Activated CD4-positive, alpha-beta T cell treated with anti-CD3 and anti-CD28 coated beads, Interleukin-2, amount 10 ng/mL, durations not matched to agents 7 days and 5 days (primary cell): ENCODE measurements around the gene UCHL3. TPM values are rescaled to one million over a fixed set of nuclear protein-coding genes. Genes with fewer than 3 reads are reported as not detected.

Experiments used
- CTCF ChIA-PET: fragments of 350-600 bp; sonication (Branson Sonifier 250); formaldehyde crosslinking; loops from one replicate; lab custom pipeline; 2021; ENCODE audit warnings: antibody characterized with exemption; lab: Charles Lee
- POLR2A ChIA-PET: fragments of 350-600 bp; sonication (Branson Sonifier 250); formaldehyde crosslinking; loops from one replicate; lab custom pipeline; 2021; ENCODE audit warnings: antibody characterized with exemption; lab: Charles Lee
- DNase-seq: peaks from one replicate; pipeline ENCODE4 v3.0.0-alpha.2; 2020
- H3K27ac Mint-ChIP-seq: one replicate; pipeline ENCODE4 v1.8.0; 2021; ENCODE audit warnings: mild to moderate bottlenecking, moderate library complexity, mixed read lengths
- H3K27me3 Mint-ChIP-seq: one replicate; pipeline ENCODE4 v1.8.0; 2021; ENCODE audit warnings: mixed read lengths
- H3K36me3 Mint-ChIP-seq: one replicate; pipeline ENCODE4 v1.8.0; 2021; ENCODE audit warnings: low read depth, mixed read lengths
- H3K4me1 Mint-ChIP-seq: one replicate; pipeline ENCODE4 v1.8.0; 2021; ENCODE audit warnings: mixed read lengths
- H3K4me3 Mint-ChIP-seq: one replicate; pipeline ENCODE4 v1.8.0; 2021; ENCODE audit warnings: mild to moderate bottlenecking, moderate library complexity, mixed read lengths
- H3K9me3 Mint-ChIP-seq: one replicate; pipeline ENCODE4 v1.8.0; 2021; ENCODE audit warnings: mixed read lengths
- total RNA-seq, 2 experiments: library from RNA; stranded (reverse); gene quantifications; one replicate each; pipeline ENCODE4 v1.2.3, GENCODE V29; 2021

UCHL3 gene
- 10 to 100 TPM; 37.6 to 40.6 TPM for total RNA-seq

DNA sequence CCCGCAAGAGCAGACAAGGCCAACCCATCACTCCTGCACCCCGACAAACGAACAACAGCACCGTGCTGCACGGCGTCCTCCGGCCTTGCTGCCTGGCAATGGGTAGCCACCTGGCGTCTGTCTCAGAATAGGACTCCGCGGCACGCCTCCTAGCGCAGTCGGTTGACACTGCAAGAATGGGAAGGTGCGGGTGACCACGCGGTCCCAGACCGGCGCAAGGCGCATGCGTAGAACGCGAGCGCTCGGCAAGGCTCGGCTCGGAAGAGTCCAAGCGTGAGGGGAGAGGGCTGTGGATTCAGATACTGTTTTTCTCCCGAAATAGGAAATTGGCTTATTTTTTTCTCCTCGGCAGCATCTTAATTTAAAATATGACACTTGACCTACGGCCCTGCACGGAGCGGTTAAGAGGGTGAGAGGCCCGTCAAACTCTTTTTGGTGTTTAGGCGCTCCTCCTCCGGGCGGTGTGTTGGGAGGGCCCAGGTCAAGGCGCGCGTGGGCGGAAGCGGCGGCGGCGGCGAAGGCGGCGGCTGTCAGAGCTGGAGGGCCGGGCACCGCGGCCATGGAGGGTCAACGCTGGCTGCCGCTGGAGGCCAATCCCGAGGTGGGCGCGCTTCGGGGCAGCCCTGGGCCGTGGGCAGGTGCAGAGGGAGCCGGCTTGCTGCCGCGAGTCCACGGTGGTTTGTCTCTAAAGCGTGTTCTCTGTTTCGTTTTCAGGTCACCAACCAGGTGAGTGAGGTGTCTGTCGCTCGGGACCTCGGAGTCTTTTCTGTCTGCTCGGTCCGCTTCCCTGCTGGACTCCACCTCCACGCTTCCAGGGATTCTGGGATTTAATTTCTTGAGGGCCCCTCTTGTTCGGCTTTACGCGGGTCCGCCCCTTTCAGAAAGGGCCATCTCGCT, at the start of gene UCHL3:
TSS of gene UCHL3 (plus strand) at position 530 of the 897 bp plus-strand sequence. CDS start at position 560, 30 bp downstream.
- H3K36me3 Mint-ChIP-seq: peaks cover 17% of the 10 kb centered on the region
- H3K4me1 Mint-ChIP-seq: peaks cover 36% of the 10 kb centered on the region
- peak within 1 kb of the TSS; percentile 98 for H3K27ac Mint-ChIP-seq
- no peaks in the 10 kb centered on the region for H3K27me3 Mint-ChIP-seq
- ChIA-PET POLR2A (no interaction called here), CTCF (interaction anchor here (0.7 to 0.9 kb wide), 3 partner anchors 34 to 183 kb away, joined by 3 to 4 read pairs (median 4); no protein-coding TSS in a partner anchor)
- DNase-seq: peak; percentile 97
- no peaks in the 10 kb centered on the region for H3K9me3 Mint-ChIP-seq
- peak within 1 kb of the TSS; percentile 94 for H3K4me3 Mint-ChIP-seq

DNA sequence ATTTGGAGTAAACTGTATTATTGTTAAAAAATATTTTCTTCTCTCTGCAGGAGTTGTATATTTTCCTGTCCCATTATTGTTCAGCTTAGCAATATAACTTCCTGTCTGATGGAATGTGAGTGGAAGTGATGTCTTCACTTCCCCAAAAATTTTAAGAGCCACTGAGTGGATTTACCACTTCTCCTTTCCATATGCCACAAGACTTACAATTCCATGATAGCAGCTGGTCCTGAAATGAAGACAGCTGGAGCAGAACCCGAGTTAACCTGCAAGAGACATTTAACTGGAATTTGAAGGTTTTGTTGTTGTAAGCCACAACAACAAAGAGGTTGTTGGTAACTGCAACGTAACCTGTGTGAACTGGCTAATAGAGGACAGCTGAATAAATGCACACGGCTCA, 44.3 kb upstream of the UCHL3 start:
- ChIA-PET POLR2A (no interaction called here), CTCF (no interaction called here)
- Mint-ChIP-seq H3K36me3 (no peaks in the 10 kb centered on the region), H3K27me3 (no peaks in the 10 kb centered on the region), H3K4me1 (no peaks in the 10 kb centered on the region), H3K9me3 (no peaks in the 10 kb centered on the region), H3K27ac (no peak overlapping the region), H3K4me3 (no peak overlapping the region)
- no peak for DNase-seq

DNA sequence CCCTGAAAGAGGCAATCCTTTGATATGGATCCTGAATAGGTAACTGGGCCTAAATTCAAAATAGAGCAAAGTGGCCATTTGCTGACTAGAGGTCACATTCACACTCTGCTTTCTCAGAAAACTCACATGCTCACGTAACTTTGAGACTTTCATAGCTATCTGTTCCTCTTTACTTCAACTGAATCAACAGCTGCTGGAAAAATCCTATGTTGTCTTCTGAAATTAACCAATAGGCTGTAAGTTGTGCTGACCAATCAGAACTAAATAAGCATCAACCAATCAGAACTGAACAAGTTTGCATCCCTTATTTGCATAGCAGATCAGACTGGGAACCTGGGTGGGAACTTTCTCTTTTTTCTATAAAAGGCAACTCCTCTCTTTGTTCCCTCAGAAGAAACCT, 43.6 kb upstream of the UCHL3 start:
- Mint-ChIP-seq H3K9me3 (no peaks in the 10 kb centered on the region), H3K27ac (no peak overlapping the region), H3K4me3 (no peak overlapping the region), H3K27me3 (no peaks in the 10 kb centered on the region), H3K4me1 (no peaks in the 10 kb centered on the region), H3K36me3 (no peaks in the 10 kb centered on the region)
- DNase-seq: no peak
- CTCF ChIA-PET: no interaction called here
- POLR2A ChIA-PET: no interaction called here

DNA sequence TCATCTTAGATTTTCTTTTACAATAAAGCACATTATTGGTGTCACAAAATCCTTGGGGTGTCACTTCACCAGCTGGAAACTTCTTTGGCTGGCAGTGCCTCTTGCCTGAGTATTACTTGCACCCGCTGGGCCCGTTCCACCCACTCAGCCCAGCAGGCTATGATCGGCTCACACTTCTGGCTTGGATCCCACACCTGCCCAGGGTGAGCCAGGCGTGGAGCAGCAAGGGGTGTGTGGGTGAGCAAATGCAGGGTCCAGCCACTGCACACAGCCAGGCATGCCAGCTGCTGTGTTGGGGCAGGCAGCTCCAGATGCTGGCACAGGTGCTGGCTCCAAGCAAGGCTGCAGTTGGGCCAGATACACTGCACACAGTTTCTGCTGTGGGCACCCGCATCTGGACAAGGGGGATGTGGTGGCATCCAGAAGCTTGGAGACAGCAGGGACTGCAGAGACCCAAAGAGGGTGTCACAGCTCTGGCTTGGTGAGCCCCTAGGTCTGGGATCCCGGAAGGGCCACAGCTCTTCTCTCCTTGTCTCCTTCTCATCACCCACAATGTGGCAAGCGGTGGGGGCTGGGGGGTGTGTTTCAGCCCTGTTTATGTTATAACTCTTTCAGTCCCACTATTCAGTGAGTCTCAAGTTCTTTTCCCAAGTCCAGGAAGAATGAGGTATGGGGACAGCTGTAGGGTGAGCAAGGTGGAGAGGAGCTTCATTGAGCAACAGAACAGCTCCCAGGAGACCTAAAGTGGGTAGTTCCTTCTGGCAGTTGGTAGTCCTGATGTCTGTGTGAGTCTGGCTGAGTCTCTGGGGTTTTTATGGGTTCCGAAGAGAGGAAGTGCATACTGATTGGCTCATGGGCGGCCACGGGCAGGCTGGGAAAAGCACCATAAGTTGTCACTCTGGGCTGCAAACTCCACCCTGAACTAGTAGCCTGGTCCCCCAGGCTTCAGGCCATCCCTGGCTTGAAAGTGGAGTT, 42.3 kb upstream of the UCHL3 start:
- Mint-ChIP-seq H3K4me1 (no peaks in the 10 kb centered on the region), H3K4me3 (no peak overlapping the region), H3K27ac (no peak overlapping the region), H3K9me3 (no peaks in the 10 kb centered on the region), H3K27me3 (no peaks in the 10 kb centered on the region), H3K36me3 (no peaks in the 10 kb centered on the region)
- CTCF ChIA-PET: interaction anchor here (0.5 kb wide), 1 partner anchor 861 kb away, joined by 3 read pairs; no protein-coding TSS in a partner anchor
- no peak for DNase-seq
- POLR2A ChIA-PET: no interaction called here

- Mint-ChIP-seq H3K27ac (no peak overlapping the region), H3K9me3 (no peaks in the 10 kb centered on the region), H3K4me3 (no peak overlapping the region), H3K27me3 (peaks cover 2% of the 10 kb centered on the region), H3K36me3 (no peaks in the 10 kb centered on the region), H3K4me1 (no peaks in the 10 kb centered on the region)
- no peak for DNase-seq
- CTCF ChIA-PET: no interaction called here
- POLR2A ChIA-PET: no interaction called here
Observed at GRCh38 chr13:75508002-75508548, 41.5 kb upstream of the UCHL3 start.

DNA sequence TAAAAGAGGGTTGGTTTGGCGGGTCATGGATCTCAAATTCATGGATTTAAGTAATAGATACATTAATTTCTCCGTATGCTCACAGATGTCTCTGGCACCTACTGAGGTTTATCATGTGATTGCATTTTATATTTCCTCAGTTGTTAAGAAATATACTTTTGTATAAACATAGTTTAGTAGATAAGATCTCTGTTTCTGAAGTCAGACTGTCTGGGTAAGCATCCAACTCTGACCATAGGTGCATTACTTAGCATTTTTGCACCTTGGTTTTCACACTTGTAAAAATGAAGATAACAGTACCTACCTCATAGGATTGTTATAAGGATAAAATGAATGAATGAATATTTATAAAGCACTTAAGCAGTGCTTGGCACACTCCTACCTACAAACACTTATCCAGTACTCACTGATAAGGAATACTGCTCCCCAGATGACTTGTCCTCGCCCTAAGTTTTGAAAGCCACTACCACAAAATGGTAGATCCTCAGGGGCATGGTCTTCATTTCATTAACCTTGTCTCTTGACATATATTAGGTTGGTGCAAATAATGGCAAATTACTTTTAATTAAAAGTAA, 38.5 kb upstream of the UCHL3 start:
- no peaks in the 10 kb centered on the region for H3K4me1 Mint-ChIP-seq
- H3K27ac Mint-ChIP-seq: no peak overlapping the region
- no peak overlapping the region for H3K4me3 Mint-ChIP-seq
- no peaks in the 10 kb centered on the region for H3K9me3 Mint-ChIP-seq
- CTCF ChIA-PET: interaction anchor here (0.8 kb wide), 1 partner anchor 27 kb away, joined by 3 read pairs; the partner anchor contains the start of gene COMMD6
- no peak for DNase-seq
- H3K27me3 Mint-ChIP-seq: peaks cover 6% of the 10 kb centered on the region
- H3K36me3 Mint-ChIP-seq: no peaks in the 10 kb centered on the region
- POLR2A ChIA-PET: no interaction called here

GRCh38 chr13:75512253-75512652, 37.3 kb upstream of the UCHL3 start:
- Mint-ChIP-seq H3K27ac (no peak overlapping the region), H3K27me3 (peaks cover 6% of the 10 kb centered on the region), H3K9me3 (no peaks in the 10 kb centered on the region), H3K4me1 (no peaks in the 10 kb centered on the region), H3K36me3 (no peaks in the 10 kb centered on the region), H3K4me3 (no peak overlapping the region)
- no peak for DNase-seq
- ChIA-PET CTCF (no interaction called here), POLR2A (no interaction called here)

DNA sequence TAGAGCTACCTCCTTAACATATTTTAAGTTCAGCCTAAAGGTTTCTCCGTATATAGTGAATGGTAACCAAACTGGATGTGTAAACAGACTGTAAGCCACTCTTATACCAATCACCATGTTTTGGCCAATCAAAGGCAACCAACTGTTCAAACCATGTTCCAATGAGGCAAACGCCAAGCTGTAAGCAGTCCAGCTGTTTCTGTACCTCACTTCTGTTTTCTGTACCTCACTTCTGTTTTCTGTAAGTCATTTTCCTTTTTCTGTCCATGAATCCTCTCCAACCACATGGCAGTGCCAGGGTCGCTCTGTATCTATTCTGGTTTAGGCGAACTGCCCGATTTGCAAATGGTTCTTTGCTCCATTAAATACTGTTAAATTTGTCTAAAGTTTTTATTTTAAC, 36.3 kb upstream of the UCHL3 start:
- Mint-ChIP-seq H3K27ac (no peak overlapping the region), H3K4me3 (no peak overlapping the region), H3K36me3 (no peaks in the 10 kb centered on the region), H3K4me1 (no peaks in the 10 kb centered on the region), H3K9me3 (no peaks in the 10 kb centered on the region), H3K27me3 (peaks cover 6% of the 10 kb centered on the region)
- no peak for DNase-seq
- ChIA-PET CTCF (interaction anchor here (1.0 to 1.2 kb wide), 4 partner anchors 10 to 33 kb away, joined by 3 to 4 read pairs (median 3); no protein-coding TSS in a partner anchor), POLR2A (no interaction called here)

- POLR2A ChIA-PET: no interaction called here
- no peak overlapping the region for H3K27ac Mint-ChIP-seq
- peaks cover under 1% of the 10 kb centered on the region for H3K9me3 Mint-ChIP-seq
- no peak for DNase-seq
- no peak overlapping the region for H3K4me3 Mint-ChIP-seq
- no peaks in the 10 kb centered on the region for H3K4me1 Mint-ChIP-seq
- CTCF ChIA-PET: interaction anchor here (1.2 kb wide), 1 partner anchor 32 kb away, joined by 3 read pairs; no protein-coding TSS in a partner anchor
- peaks cover 6% of the 10 kb centered on the region for H3K27me3 Mint-ChIP-seq
- H3K36me3 Mint-ChIP-seq: no peaks in the 10 kb centered on the region
Observed at GRCh38 chr13:75514080-75514995, 35.3 kb upstream of the UCHL3 start.

DNA sequence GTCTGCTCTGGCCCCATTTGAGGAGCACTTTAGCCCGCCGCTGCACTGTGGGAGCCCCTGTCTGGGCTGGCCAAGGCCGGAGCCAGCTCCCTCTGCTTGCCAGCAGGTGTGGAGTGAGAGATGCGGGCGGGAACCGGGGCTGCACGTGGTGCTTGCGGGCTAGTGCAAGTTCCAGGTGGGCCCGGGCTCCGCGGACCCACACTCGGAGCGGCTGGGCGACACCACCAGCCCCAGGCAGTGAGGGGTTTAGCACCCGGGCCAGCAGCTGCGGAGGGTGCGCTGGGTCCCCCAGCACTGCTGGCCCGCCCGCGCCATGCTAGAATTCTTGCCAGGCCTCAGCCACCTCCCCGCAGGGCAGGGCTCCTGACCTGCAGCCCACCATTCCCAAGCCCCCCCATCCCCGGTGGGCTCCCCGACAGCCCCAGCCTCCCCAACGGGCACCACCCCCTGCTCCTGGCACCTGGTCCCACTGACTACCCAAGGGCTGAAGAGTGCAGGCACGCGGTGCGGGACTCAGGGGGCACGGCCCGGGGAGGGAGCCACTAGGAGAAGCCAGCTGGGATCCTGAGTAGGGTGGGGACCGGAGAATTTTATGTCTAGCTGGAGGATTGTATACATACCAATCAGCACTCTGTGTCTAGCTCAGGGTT, 31.0 kb upstream of the UCHL3 start:
- POLR2A ChIA-PET: interaction anchor here (0.6 kb wide), 1 partner anchor 1481 kb away, joined by 5 read pairs; no protein-coding TSS in a partner anchor
- no peaks in the 10 kb centered on the region for H3K4me1 Mint-ChIP-seq
- H3K9me3 Mint-ChIP-seq: peaks cover 3% of the 10 kb centered on the region
- no peak overlapping the region for H3K27ac Mint-ChIP-seq
- CTCF ChIA-PET: interaction anchor here (0.8 kb wide), 1 partner anchor 25 kb away, joined by 3 read pairs; no protein-coding TSS in a partner anchor
- peaks cover 4% of the 10 kb centered on the region for H3K27me3 Mint-ChIP-seq
- H3K4me3 Mint-ChIP-seq: no peak overlapping the region
- no peaks in the 10 kb centered on the region for H3K36me3 Mint-ChIP-seq
- DNase-seq: no peak

GRCh38 chr13:75521956-75522355, 27.6 kb upstream of the UCHL3 start:
- Mint-ChIP-seq H3K27me3 (no peaks in the 10 kb centered on the region), H3K27ac (no peak overlapping the region)
- CTCF ChIA-PET: no interaction called here

More at GRCh38 chr13:75521956-75522355, 27.6 kb upstream of the UCHL3 start:
- DNase-seq: no peak
- Mint-ChIP-seq H3K4me3 (no peak overlapping the region), H3K36me3 (peaks cover 15% of the 10 kb centered on the region), H3K9me3 (peaks cover 3% of the 10 kb centered on the region), H3K4me1 (no peaks in the 10 kb centered on the region)
- POLR2A ChIA-PET: no interaction called here
